ACC112 (cell line): ENCODE data around the gene CAB39L.

Source experiments
- H2AFZ ChIP-seq: fragments of 200-600 bp; sonication (generic); one replicate; pipeline ENCODE4 v1.6.0; 2017; ENCODE audit warnings: antibody characterized with exemption, low read length; ENCODE audit not compliant: unreplicated experiment
- H3K27ac ChIP-seq: fragments of 200-600 bp; sonication (generic); 2 replicates; pipeline ENCODE4 v1.5.1; 2014; ENCODE audit warnings: low read depth, mild to moderate bottlenecking, antibody characterized with exemption, low read length, moderate library complexity
- H3K27me3 ChIP-seq: fragments of 200-600 bp; sonication (generic); 2 replicates; pipeline ENCODE4 v1.6.1; 2014; ENCODE audit warnings: mild to moderate bottlenecking, antibody characterized with exemption, low read length, moderate library complexity, mixed read lengths; ENCODE audit not compliant: insufficient read depth
- H3K36me3 ChIP-seq: fragments of 200-600 bp; sonication (generic); 2 replicates; pipeline ENCODE4 v1.6.1; 2016; ENCODE audit warnings: mild to moderate bottlenecking, antibody characterized with exemption, low read length, moderate library complexity, mixed read lengths; ENCODE audit not compliant: insufficient read depth
- H3K4me1 ChIP-seq: fragments of 200-600 bp; sonication (generic); one replicate; pipeline ENCODE4 v1.6.1; 2016; ENCODE audit warnings: low read length, mixed read lengths; ENCODE audit not compliant: insufficient read depth, unreplicated experiment, control insufficient read depth
- H3K4me3 ChIP-seq: fragments of 200-600 bp; sonication (generic); 2 replicates; pipeline ENCODE4 v1.5.1; 2014; ENCODE audit warnings: mild to moderate bottlenecking, low read depth, low read length
- H3K79me2 ChIP-seq: fragments of 200-600 bp; sonication (generic); one replicate; pipeline ENCODE4 v1.6.0; 2016; ENCODE audit warnings: low read length; ENCODE audit not compliant: control insufficient read depth, unreplicated experiment, insufficient read depth

The CAB39L gene

DNA sequence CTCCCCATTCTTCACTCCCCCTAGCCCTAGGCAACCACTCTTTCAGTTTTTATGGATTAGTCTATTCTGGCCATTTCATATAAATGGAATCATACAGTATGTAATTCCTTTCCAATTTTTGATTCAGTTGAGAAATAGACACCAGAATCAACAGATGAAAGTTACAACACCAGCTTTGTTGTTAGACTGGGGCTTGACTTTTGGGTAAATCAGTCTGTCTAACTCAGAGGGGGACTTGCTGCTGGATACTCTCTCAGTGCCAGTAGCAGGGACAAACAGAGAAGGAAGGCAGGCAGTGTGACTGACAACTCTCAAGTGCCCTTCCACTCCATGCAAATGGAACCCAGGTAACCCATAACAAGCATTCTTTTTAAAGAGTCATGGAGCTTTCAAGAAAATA lies 155.4 kb downstream of the CAB39L start:
- H3K36me3 ChIP-seq = no peaks in the 10 kb centered on the region
- no peak overlapping the region for H3K4me3 ChIP-seq
- no peak overlapping the region for H3K27ac ChIP-seq
- no peak overlapping the region for H2AFZ ChIP-seq
- no peaks in the 10 kb centered on the region for H3K27me3 ChIP-seq
- no peaks in the 10 kb centered on the region for H3K79me2 ChIP-seq
- H3K4me1 ChIP-seq = no peaks in the 10 kb centered on the region

DNA sequence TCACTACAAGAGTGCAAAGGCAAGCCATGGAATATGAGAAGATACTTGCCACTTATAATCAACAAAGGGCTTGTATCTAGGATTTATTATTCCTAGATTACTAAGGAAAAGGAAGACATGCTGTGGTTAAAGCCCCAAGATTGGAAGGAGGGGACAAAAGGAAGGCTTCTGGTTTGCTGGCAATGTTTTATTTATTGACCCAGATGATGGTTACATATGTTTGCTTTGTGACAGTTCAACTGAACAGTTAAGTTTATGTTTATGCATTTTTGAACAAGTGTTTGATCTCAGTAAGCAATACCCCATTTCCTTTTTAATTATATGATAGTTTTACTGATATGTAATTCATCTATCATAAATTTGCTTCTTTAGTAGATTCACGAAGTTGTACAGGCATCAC lies 155.9 kb downstream of the CAB39L start:
- H2AFZ ChIP-seq = no peak overlapping the region
- no peaks in the 10 kb centered on the region for H3K27me3 ChIP-seq
- H3K4me3 ChIP-seq = no peak overlapping the region
- H3K79me2 ChIP-seq = no peaks in the 10 kb centered on the region
- no peak overlapping the region for H3K27ac ChIP-seq
- no peaks in the 10 kb centered on the region for H3K36me3 ChIP-seq
- no peaks in the 10 kb centered on the region for H3K4me1 ChIP-seq

DNA sequence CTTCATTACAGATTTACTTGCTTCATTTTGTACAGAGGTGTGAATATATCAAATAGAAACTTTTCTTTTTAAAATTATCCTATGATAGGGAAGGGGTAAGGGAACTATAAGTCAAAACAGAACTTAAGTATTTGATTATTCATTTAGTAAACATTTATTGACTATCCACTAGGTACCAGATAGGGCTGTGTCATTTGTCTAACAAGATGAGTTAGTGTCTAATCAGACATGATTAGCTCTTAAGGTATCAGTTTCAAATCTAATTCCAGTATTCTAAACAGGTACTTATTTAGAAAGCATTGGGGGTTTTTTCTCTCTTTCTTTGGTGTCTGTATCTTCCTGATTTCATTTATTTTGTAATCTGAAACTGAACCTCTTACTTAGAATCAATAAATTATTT lies 164.0 kb downstream of the CAB39L start:
- H3K27me3 ChIP-seq = no peaks in the 10 kb centered on the region

DNA sequence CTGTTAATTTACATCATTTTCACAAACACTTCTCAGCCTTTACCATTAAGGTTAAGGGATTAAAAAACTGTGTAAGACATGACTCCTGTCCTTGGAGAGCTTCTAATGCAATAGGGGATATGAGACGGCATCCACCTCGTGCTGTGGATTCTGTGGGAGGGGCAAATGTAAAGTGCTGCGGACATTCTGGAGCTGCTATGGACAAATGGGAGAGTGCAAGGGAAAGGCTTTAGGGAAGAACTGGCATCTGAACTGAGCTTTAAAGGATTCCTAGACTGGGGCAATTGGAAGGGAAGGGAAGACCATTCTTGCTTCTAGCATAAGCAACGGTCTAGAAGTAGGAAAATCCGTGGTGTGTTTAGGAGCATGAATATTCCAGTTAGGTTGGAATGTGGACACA lies 164.8 kb downstream of the CAB39L start:
- Histone ChIP-seq H3K27me3 (no peaks in the 10 kb centered on the region), H3K27ac (no peak overlapping the region), H3K4me1 (no peaks in the 10 kb centered on the region), H3K79me2 (no peaks in the 10 kb centered on the region), H2AFZ (no peak overlapping the region), H3K4me3 (no peak overlapping the region), H3K36me3 (no peaks in the 10 kb centered on the region)

More for the DNA sequence above, 164.0 kb downstream of the CAB39L start:
- Histone ChIP-seq H3K79me2 (no peaks in the 10 kb centered on the region), H3K36me3 (no peaks in the 10 kb centered on the region), H3K27ac (no peak overlapping the region), H3K4me1 (no peaks in the 10 kb centered on the region), H2AFZ (no peak overlapping the region), H3K4me3 (no peak overlapping the region)

DNA sequence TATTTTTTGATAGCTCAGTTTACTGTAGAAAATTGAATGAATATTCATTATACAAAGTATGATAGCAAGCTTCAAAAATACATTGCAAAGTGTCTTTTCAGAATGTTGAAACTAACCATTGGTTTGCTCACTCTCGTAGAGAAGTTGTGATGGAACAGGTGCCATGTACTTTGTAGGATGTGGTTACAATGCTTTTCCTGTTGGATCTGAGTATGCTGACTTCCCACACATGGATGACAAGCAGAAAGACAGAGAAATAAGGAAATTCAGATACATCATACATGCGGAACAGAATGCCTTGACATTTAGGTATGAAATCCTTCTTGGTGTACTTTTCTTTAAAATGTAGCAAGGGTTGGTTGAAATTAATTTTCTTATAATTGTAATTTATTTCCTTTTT lies 165.7 kb downstream of the CAB39L start:
- no peak overlapping the region for H2AFZ ChIP-seq
- H3K4me3 ChIP-seq = no peak overlapping the region
- no peaks in the 10 kb centered on the region for H3K36me3 ChIP-seq
- H3K27me3 ChIP-seq = no peaks in the 10 kb centered on the region
- H3K4me1 ChIP-seq = no peaks in the 10 kb centered on the region
- H3K27ac ChIP-seq = no peak overlapping the region
- no peaks in the 10 kb centered on the region for H3K79me2 ChIP-seq

DNA sequence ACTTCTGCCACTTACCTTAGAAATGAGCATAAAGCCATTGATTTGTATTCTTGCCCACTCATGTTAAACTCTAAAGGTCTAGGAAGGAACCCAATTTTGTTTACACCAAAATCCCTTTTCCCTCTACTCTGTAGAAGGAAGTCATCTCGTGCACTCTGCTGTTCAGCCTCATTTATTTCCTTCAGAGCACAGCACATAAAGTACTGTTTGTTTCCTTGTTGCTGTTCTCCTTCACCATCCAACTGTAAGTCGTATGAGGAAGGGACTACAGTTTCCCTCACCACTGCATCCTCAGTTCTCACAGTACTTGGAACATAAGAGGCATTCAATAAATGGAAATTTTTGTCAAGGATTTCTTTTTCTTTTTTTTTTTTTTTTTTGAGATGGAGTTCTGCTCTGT lies 171.6 kb downstream of the CAB39L start:
- no peak overlapping the region for H3K4me3 ChIP-seq
- no peaks in the 10 kb centered on the region for H3K4me1 ChIP-seq
- H3K27me3 ChIP-seq = no peaks in the 10 kb centered on the region

DNA sequence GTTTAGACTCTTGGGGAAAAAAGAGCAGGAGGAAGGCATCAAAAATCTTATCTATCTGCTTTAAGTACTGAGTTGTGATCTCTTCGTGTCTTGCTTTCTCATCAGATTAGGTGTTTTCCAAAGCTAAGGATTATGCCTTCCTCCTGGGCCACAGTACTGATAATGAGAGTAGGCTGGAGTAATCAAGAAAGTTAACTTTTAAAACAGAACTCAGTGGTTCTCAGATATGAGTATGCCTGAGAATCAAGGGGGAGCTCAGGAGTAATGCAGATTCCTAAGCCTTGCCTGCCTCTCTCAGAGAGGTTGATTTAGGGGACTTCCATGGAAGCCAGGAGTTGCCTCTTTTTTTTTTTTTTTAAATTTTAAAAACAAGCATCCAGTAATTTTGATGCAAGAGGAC lies 172.6 kb downstream of the CAB39L start:
- no peak overlapping the region for H3K4me3 ChIP-seq
- no peak overlapping the region for H2AFZ ChIP-seq
- no peaks in the 10 kb centered on the region for H3K4me1 ChIP-seq

More for the DNA sequence above, 171.6 kb downstream of the CAB39L start:
- H2AFZ ChIP-seq = no peak overlapping the region
- H3K36me3 ChIP-seq = no peaks in the 10 kb centered on the region
- no peak overlapping the region for H3K27ac ChIP-seq
- H3K79me2 ChIP-seq = no peaks in the 10 kb centered on the region

DNA sequence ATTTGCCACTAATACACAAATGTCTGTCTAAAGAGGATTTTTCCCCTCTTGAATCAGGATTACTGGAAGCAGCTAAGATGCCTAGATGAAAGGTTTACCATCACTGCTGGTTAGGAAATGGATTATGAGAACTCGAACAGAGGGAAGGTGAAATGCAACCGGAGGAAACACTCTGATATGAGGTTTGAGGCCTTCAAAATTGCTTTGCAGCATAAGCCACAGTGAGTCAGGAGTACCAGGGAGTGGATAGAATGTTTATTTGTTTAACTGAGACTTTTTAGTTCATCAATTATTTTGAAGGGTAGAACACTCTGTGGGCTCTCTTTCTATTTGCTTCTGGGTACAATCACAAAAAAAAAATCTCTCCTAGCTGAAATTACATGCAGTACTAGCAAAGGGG lies 178.0 kb downstream of the CAB39L start:
- Histone ChIP-seq H3K4me3 (no peak overlapping the region), H3K27me3 (no peaks in the 10 kb centered on the region), H3K4me1 (no peaks in the 10 kb centered on the region), H3K27ac (peak overlapping the region; percentile 42; the same call in 1 of the 2 replicates), H3K79me2 (no peaks in the 10 kb centered on the region), H2AFZ (no peak overlapping the region), H3K36me3 (peaks cover 6% of the 10 kb centered on the region; the same call in 1 of the 2 replicates)

More for the DNA sequence above, 172.6 kb downstream of the CAB39L start:
- Histone ChIP-seq H3K27ac (no peak overlapping the region), H3K27me3 (no peaks in the 10 kb centered on the region), H3K36me3 (no peaks in the 10 kb centered on the region), H3K79me2 (no peaks in the 10 kb centered on the region)

DNA sequence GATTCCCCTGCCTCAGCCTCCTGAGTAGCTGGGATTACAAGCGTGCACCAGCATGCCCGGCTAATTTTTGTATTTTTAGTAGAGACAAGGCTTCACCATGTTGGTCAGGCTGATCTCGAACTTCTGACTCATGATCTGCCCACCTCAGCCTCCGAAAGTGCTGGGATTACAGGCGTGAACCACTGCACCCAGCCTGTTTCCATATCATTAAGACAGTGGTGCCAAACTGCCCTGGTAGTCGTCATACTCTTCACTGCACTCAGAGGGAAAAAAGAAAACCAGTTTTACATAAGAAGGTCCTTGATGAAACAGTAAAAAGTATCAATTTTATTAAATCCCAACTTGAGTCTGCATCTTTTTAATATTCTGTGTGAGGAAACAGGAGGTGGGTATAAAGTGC lies 181.2 kb downstream of the CAB39L start:
- no peaks in the 10 kb centered on the region for H3K27me3 ChIP-seq
- H2AFZ ChIP-seq = no peak overlapping the region
- no peaks in the 10 kb centered on the region for H3K79me2 ChIP-seq
- H3K36me3 ChIP-seq = peaks cover 14% of the 10 kb centered on the region; the same call in 1 of the 2 replicates
- peaks cover under 1% of the 10 kb centered on the region for H3K4me1 ChIP-seq
- no peak overlapping the region for H3K27ac ChIP-seq
- no peak overlapping the region for H3K4me3 ChIP-seq

DNA sequence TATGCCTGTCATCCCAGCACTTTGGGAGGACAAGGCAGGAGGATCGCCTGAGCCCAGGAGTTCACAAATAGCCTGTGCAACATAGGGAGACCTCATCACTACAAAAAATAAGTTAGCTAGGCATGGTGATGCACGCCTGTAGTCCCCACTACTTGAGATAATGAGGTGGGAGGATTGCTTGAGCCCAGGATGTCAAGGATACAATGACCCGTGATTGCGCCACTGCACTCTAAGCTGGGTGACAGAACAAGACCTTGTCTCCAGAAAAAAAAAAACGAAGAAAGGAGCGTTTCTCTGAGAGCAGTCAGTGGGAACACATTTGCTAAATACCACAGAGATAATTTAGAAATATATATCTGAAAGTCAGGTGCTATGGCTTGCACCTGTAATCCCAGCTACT lies 184.3 kb downstream of the CAB39L start:
- Histone ChIP-seq H2AFZ (no peak overlapping the region), H3K27ac (no peak overlapping the region), H3K4me3 (no peak overlapping the region), H3K36me3 (peaks cover 20% of the 10 kb centered on the region; the same call in 1 of the 2 replicates), H3K4me1 (peaks cover 16% of the 10 kb centered on the region), H3K79me2 (no peaks in the 10 kb centered on the region), H3K27me3 (no peaks in the 10 kb centered on the region)
